Measurements from ENCODE around the gene PTPRQ. TPM values are rescaled to one million over a fixed set of nuclear protein-coding genes. Genes with fewer than 3 reads are reported as not detected.

PTPRQ gene
- total RNA-seq, 4 donors from 2014 or later = 8.8 to 23.1 (median 11.2) TPM

GRCh38 chr12:80589077-80589476, 145.0 kb downstream of the PTPRQ start:
- Histone ChIP-seq H3K4me1 (no peaks in the 10 kb centered on the region), H3K9me3 (no peaks in the 10 kb centered on the region), H3K27me3 (no peaks in the 10 kb centered on the region), H3K27ac (no peak overlapping the region), H3K4me3 (replicated peaks in 1 of 3) (no peak overlapping the region), H3K36me3 (no peaks in the 10 kb centered on the region)
- intact Hi-C loops (cut with DNase I) = no loop called here
- no peak for DNase-seq
- no peak for TF ChIP-seq CTCF (IDR thresholded peaks at IDR 0.05)
- TF ChIP-seq POLR2A (IDR thresholded peaks at IDR 0.05) = no peak

- 93 to 97% methylated on average over 4 of the region's 4 CpGs for WGBS, 2 donors
- no peaks in the 10 kb centered on the region for H3K9me3 ChIP-seq
- TF ChIP-seq CTCF (IDR thresholded peaks at IDR 0.05) (no peak), POLR2A (IDR thresholded peaks at IDR 0.05) (no peak)
- DNase-seq = no peak
- intact Hi-C loops (cut with DNase I) = no loop called here
- no peaks in the 10 kb centered on the region for H3K36me3 ChIP-seq
- no peak overlapping the region for H3K4me3 ChIP-seq (replicated peaks in 1 of 3)
- no peaks in the 10 kb centered on the region for H3K4me1 ChIP-seq
- H3K27ac ChIP-seq = no peak overlapping the region
- H3K27me3 ChIP-seq = no peaks in the 10 kb centered on the region
These were observed 146.1 kb downstream of the PTPRQ start for GRCh38 chr12:80590085-80590484.

GRCh38 chr12:80593766-80594165, 149.7 kb downstream of the PTPRQ start:
- H3K36me3 ChIP-seq = no peaks in the 10 kb centered on the region
- no peaks in the 10 kb centered on the region for H3K4me1 ChIP-seq
- WGBS, 2 donors = 42 to 89% methylated on average over 1 of the region's 1 CpG
- no peaks in the 10 kb centered on the region for H3K27me3 ChIP-seq
- H3K27ac ChIP-seq = no peak overlapping the region
- intact Hi-C loops (cut with DNase I) = no loop called here
- no peak for TF ChIP-seq POLR2A (IDR thresholded peaks at IDR 0.05)
- no peak for TF ChIP-seq CTCF (IDR thresholded peaks at IDR 0.05)
- H3K9me3 ChIP-seq = no peaks in the 10 kb centered on the region
- DNase-seq = no peak
- H3K4me3 ChIP-seq (replicated peaks in 1 of 3) = no peak overlapping the region

GRCh38 chr12:80596509-80596908, 152.5 kb downstream of the PTPRQ start:
- Histone ChIP-seq H3K9me3 (no peaks in the 10 kb centered on the region), H3K4me3 (replicated peaks in 1 of 3) (no peak overlapping the region), H3K27me3 (no peaks in the 10 kb centered on the region), H3K4me1 (no peaks in the 10 kb centered on the region), H3K36me3 (no peaks in the 10 kb centered on the region), H3K27ac (no peak overlapping the region)
- DNase-seq = no peak
- intact Hi-C loops (cut with DNase I) = no loop called here
- TF ChIP-seq POLR2A (IDR thresholded peaks at IDR 0.05) (no peak), CTCF (IDR thresholded peaks at IDR 0.05) (no peak)

GRCh38 chr12:80598004-80598606, 154.1 kb downstream of the PTPRQ start:
- 54 to 58% methylated on average over 5 of the region's 5 CpGs for WGBS, 2 donors
- TF ChIP-seq CTCF (IDR thresholded peaks at IDR 0.05) = peak in 3 of 6 experiments; percentile 30 to 39 (median 31)
- TF ChIP-seq POLR2A (IDR thresholded peaks at IDR 0.05) = no peak
- Histone ChIP-seq H3K4me3 (replicated peaks in 1 of 3) (no peak overlapping the region), H3K9me3 (no peaks in the 10 kb centered on the region), H3K27me3 (no peaks in the 10 kb centered on the region), H3K27ac (no peak overlapping the region), H3K36me3 (no peaks in the 10 kb centered on the region), H3K4me1 (no peaks in the 10 kb centered on the region)
- intact Hi-C loops (cut with DNase I) = no loop called here
- DNase-seq = peak in 1 of 2 donors; percentile 3
